Esophagus squamous epithelium (tissue), 4 donors: ENCODE data around the gene NSFL1C.

Experiments used
- POLR2A ChIP-seq, 4 donors: fragments of 450-650 bp; IDR thresholded peaks; one replicate each; pipeline ENCODE4 v1.6.1; 2017; ENCODE audit warnings: antibody characterized with exemption in 4 of 4, mild to moderate bottlenecking in 4 of 4, moderate library complexity in 3 of 4
- TF ChIP-seq, protein P1 (sequence below), 6 experiments: fragments of 450-650 bp in 4 of 6; fragments of 200-600 bp in 2 of 6; sonication (generic) in 2 of 6; IDR thresholded peaks; one replicate each; pipeline ENCODE4 v1.5.1; 2016 to 2019; ENCODE audit warnings: antibody characterized with exemption in 6 of 6, mild to moderate bottlenecking in 4 of 6, moderate library complexity in 4 of 6

GRCh38 chr20:1491860-1492642, 25.4 kb upstream of the NSFL1C start:
- TF ChIP-seq, protein P1, sequence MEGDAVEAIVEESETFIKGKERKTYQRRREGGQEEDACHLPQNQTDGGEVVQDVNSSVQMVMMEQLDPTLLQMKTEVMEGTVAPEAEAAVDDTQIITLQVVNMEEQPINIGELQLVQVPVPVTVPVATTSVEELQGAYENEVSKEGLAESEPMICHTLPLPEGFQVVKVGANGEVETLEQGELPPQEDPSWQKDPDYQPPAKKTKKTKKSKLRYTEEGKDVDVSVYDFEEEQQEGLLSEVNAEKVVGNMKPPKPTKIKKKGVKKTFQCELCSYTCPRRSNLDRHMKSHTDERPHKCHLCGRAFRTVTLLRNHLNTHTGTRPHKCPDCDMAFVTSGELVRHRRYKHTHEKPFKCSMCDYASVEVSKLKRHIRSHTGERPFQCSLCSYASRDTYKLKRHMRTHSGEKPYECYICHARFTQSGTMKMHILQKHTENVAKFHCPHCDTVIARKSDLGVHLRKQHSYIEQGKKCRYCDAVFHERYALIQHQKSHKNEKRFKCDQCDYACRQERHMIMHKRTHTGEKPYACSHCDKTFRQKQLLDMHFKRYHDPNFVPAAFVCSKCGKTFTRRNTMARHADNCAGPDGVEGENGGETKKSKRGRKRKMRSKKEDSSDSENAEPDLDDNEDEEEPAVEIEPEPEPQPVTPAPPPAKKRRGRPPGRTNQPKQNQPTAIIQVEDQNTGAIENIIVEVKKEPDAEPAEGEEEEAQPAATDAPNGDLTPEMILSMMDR (IDR thresholded peaks at IDR 0.05): no peak
- no peak for TF ChIP-seq POLR2A (IDR thresholded peaks at IDR 0.05)
